Left lung (tissue), 10 donors: ENCODE measurements around the gene SDK2. TPM values are rescaled to one million over a fixed set of nuclear protein-coding genes. Genes with fewer than 3 reads are reported as not detected.

ENCODE experiments used
- ATAC-seq: fragments of 200-7000 bp; cut with Tn5 transposase; one replicate; pipeline ENCODE4 v1.9.1; 2020; ENCODE audit warnings: moderate library complexity
- DNase-seq, 4 donors: peaks; one replicate each; pipeline ENCODE4 v3.0.0-alpha.2; 2013 to 2020
- H3K27ac ChIP-seq, 2 donors: fragments of 200-600 bp; sonication (generic) in 1 of 2; one replicate each; pipeline versions ENCODE4 v1.5.0 to v1.8.0; 2020 to 2021
- H3K27me3 ChIP-seq, 2 donors: fragments of 200-600 bp; sonication (generic) in 1 of 2; one replicate each; pipeline versions ENCODE4 v1.5.0 to v1.8.0; 2020 to 2021
- H3K36me3 ChIP-seq, 2 donors: fragments of 200-600 bp; sonication (generic) in 1 of 2; one replicate each; pipeline versions ENCODE4 v1.5.0 to v1.8.0; 2020 to 2021
- H3K4me1 ChIP-seq, 2 donors: fragments of 200-600 bp; one replicate each; pipeline ENCODE4 v1.8.0; 2021
- H3K4me3 ChIP-seq, 2 donors: fragments of 200-600 bp; sonication (generic) in 1 of 2; one replicate each; pipeline versions ENCODE4 v1.5.0 to v1.8.0; 2020 to 2021; ENCODE audit warnings: mild to moderate bottlenecking in 1 of 2
- H3K9me3 ChIP-seq, 2 donors: fragments of 200-600 bp; sonication (generic) in 1 of 2; one replicate each; pipeline versions ENCODE4 v1.5.0 to v1.8.0; 2020 to 2021
- CTCF ChIP-seq, 2 donors: fragments of 200-600 bp; sonication (generic) in 1 of 2; IDR thresholded peaks; one replicate each; pipeline versions ENCODE4 v1.5.0 to v1.8.0; 2021; ENCODE audit warnings: antibody characterized with exemption in 2 of 2
- intact Hi-C, 2 donors: fragments of 100-400 bp; cut with DNase I; formaldehyde crosslinking; loops; one replicate each; pipeline versions ENCODE4 v1.11.2 to v1.14.2; 2022
- polyA plus RNA-seq, 6 donors: library from polyadenylated mRNA; unstranded; fragments of 120-200 nt; gene quantifications; one replicate each; pipeline ENCODE4 v1.2.1, GENCODE V29; 2013; ENCODE audit not compliant: insufficient read length in 6 of 6
- total RNA-seq, 2 donors: library from RNA; stranded (reverse); fragmentation: NEBNext Ultra II Directional; extraction: Animal tissue kit (Norgen Biotek cat#: 25700); gene quantifications; one replicate each; pipeline ENCODE4 v1.2.1, GENCODE V29; 2021
- donor health status: DM: no; HTN: yes; CAD: no.
- donor health status: DM: no; HTN: no; CAD: no.

Gene SDK2
- total and polyA plus RNA-seq, 8 donors: 6.0 to 10.9 (median 7.5) TPM

GRCh38 chr17:73489333-73489732 is 154.9 kb downstream of the SDK2 start:
- peaks cover 0 to 29% of the 10 kb centered on the region in 2 donors for H3K27me3 ChIP-seq
- no peaks in the 10 kb centered on the region for H3K36me3 ChIP-seq
- DNase-seq: no peak
- no peaks in the 10 kb centered on the region for H3K4me1 ChIP-seq
- no peak for TF ChIP-seq CTCF (IDR thresholded peaks at IDR 0.05)
- peaks cover 0 to 11% of the 10 kb centered on the region in 2 donors for H3K9me3 ChIP-seq
- no peak for ATAC-seq
- no peak overlapping the region for H3K4me3 ChIP-seq
- intact Hi-C loops: no loop called here
- no peak overlapping the region for H3K27ac ChIP-seq

- Histone ChIP-seq H3K36me3 (no peaks in the 10 kb centered on the region), H3K4me3 (no peak overlapping the region), H3K9me3 (peaks cover 0 to 11% of the 10 kb centered on the region in 2 donors), H3K4me1 (no peaks in the 10 kb centered on the region), H3K27me3 (peaks cover 0 to 23% of the 10 kb centered on the region in 2 donors), H3K27ac (no peak overlapping the region)
- ATAC-seq: no peak
- DNase-seq: no peak
- intact Hi-C loops: no loop called here
- no peak for TF ChIP-seq CTCF (IDR thresholded peaks at IDR 0.05)
Measured at GRCh38 chr17:73485130-73485529, 159.1 kb downstream of the SDK2 start.

GRCh38 chr17:73482894-73483293 is 161.4 kb downstream of the SDK2 start:
- no peak for TF ChIP-seq CTCF (IDR thresholded peaks at IDR 0.05)
- H3K9me3 ChIP-seq: peaks cover 0 to 11% of the 10 kb centered on the region in 2 donors
- no peaks in the 10 kb centered on the region for H3K4me1 ChIP-seq
- no peak overlapping the region for H3K4me3 ChIP-seq
- intact Hi-C loops: no loop called here
- peaks cover 0 to 29% of the 10 kb centered on the region in 2 donors for H3K27me3 ChIP-seq
- H3K36me3 ChIP-seq: no peaks in the 10 kb centered on the region
- no peak for ATAC-seq
- DNase-seq: no peak
- H3K27ac ChIP-seq: no peak overlapping the region

GRCh38 chr17:73482251-73482716 is 162.0 kb downstream of the SDK2 start:
- peak in 1 of 4 donors; percentile 47 for DNase-seq
- no peaks in the 10 kb centered on the region for H3K36me3 ChIP-seq
- peaks cover 0 to 34% of the 10 kb centered on the region in 2 donors for H3K27me3 ChIP-seq
- TF ChIP-seq CTCF (IDR thresholded peaks at IDR 0.05): no peak
- peaks cover 0 to 11% of the 10 kb centered on the region in 2 donors for H3K9me3 ChIP-seq
- no peak overlapping the region for H3K27ac ChIP-seq
- H3K4me3 ChIP-seq: no peak overlapping the region
- no peaks in the 10 kb centered on the region for H3K4me1 ChIP-seq
- intact Hi-C loops: no loop called here
- no peak for ATAC-seq

GRCh38 chr17:73481676-73482075 is 162.6 kb downstream of the SDK2 start:
- no peak overlapping the region for H3K4me3 ChIP-seq
- H3K9me3 ChIP-seq: peaks cover 0 to 11% of the 10 kb centered on the region in 2 donors
- no peak for DNase-seq
- H3K4me1 ChIP-seq: no peaks in the 10 kb centered on the region
- TF ChIP-seq CTCF (IDR thresholded peaks at IDR 0.05): no peak
- H3K36me3 ChIP-seq: no peaks in the 10 kb centered on the region
- intact Hi-C loops: no loop called here
- H3K27me3 ChIP-seq: peaks cover 0 to 40% of the 10 kb centered on the region in 2 donors
- ATAC-seq: no peak
- H3K27ac ChIP-seq: no peak overlapping the region
